ENCODE measurements around the gene STRC.
"Not testable (repeated sequence)": the region's sequence is repeated elsewhere in the genome, so short reads cannot be mapped to it uniquely, and the experiment has no call there.

- TF ChIP-seq CTCF (IDR thresholded peaks at IDR 0.05; ENCODE audit: low read depth, low read length, poor library complexity, severe bottlenecking); EZH2phosphoT487 (IDR thresholded peaks at IDR 0.05; ENCODE audit: borderline replicate concordance, low read length): not testable (repeated sequence)
These were observed 25.8 kb downstream of the STRC start for GRCh38 chr15:43592841-43593240.
